Measurements from ENCODE around the gene USH1C.

USH1C gene

DNA sequence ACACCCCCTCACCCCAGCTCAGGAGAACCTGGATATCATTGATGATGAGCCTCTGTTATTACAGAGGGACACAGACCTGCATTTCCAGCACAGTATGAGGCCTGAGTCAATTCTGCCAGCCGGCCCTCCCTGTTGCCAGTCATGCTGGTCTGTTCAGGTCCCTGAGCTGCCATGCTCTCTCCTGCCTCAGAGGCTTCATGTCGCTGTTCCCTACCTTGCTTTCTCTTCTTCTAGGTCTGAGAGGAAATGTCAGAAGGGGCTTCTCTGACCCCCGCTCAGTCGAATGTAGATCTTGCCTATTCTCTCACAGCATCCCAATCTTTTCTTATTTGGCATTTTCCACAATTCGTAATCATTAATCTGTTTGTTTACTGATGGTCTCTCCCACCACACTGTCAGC is 45.7 kb downstream of the USH1C start:
- in situ Hi-C loops (cut with MboI; ENCODE audit: low sequenced_read_pairs, unreplicated experiment), result no loop called here
- TF ChIP-seq, protein P1, sequence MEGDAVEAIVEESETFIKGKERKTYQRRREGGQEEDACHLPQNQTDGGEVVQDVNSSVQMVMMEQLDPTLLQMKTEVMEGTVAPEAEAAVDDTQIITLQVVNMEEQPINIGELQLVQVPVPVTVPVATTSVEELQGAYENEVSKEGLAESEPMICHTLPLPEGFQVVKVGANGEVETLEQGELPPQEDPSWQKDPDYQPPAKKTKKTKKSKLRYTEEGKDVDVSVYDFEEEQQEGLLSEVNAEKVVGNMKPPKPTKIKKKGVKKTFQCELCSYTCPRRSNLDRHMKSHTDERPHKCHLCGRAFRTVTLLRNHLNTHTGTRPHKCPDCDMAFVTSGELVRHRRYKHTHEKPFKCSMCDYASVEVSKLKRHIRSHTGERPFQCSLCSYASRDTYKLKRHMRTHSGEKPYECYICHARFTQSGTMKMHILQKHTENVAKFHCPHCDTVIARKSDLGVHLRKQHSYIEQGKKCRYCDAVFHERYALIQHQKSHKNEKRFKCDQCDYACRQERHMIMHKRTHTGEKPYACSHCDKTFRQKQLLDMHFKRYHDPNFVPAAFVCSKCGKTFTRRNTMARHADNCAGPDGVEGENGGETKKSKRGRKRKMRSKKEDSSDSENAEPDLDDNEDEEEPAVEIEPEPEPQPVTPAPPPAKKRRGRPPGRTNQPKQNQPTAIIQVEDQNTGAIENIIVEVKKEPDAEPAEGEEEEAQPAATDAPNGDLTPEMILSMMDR (IDR thresholded peaks at IDR 0.05; ENCODE audit: borderline replicate concordance, control extremely low read depth, extremely low read depth, insufficient read depth, missing control alignments), result no peak
- no peak for DNase-seq (ENCODE audit: low spot score)

DNA sequence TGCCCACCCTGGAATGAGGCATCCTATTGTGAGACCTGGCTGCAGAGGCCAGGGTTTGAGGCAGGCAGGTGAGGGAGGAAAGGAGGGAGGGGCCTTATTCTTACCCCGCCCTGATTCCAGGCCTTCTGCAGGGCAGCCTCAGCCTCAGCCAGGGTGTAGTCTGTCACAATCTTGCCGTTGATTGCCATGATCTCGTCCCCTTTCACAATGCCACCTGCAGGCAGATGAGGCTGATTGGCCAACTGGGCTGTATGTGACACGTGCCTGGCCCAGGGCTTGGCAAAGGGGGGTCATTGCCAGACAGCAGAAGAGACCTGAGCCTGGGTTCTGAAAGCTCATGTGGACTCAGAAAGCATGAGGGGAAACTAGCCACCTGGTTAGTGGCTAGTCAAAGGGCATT is 46.2 kb downstream of the USH1C start:
- TF ChIP-seq, protein P1 (IDR thresholded peaks at IDR 0.05; ENCODE audit: borderline replicate concordance, control extremely low read depth, extremely low read depth, insufficient read depth, missing control alignments), result no peak
- in situ Hi-C loops (cut with MboI; ENCODE audit: low sequenced_read_pairs, unreplicated experiment), result no loop called here
- DNase-seq (ENCODE audit: low spot score), result no peak

DNA sequence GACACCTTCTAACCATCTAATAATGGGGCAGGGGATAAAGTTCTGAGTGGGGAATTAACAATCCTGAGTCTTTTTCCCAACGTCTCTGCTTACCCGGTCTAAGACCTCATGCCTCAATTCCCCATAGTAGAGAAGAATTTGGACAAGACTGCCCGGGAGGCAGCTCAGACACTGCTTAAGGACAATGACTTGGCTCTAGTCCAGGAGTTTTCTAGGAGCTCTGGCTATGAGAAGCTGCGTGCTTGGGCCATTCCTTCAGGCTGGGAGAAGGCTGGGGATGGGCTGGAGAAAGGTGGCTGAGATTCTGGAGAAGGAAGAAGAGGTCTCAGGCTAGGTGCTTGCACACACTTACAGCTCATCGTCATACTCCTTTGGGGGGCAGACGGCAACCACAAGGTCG is 47.8 kb downstream of the USH1C start:
- TF ChIP-seq, protein P1 (IDR thresholded peaks at IDR 0.05; ENCODE audit: borderline replicate concordance, control extremely low read depth, extremely low read depth, insufficient read depth, missing control alignments), result no peak
- in situ Hi-C loops (cut with MboI; ENCODE audit: low sequenced_read_pairs, unreplicated experiment), result no loop called here

DNA sequence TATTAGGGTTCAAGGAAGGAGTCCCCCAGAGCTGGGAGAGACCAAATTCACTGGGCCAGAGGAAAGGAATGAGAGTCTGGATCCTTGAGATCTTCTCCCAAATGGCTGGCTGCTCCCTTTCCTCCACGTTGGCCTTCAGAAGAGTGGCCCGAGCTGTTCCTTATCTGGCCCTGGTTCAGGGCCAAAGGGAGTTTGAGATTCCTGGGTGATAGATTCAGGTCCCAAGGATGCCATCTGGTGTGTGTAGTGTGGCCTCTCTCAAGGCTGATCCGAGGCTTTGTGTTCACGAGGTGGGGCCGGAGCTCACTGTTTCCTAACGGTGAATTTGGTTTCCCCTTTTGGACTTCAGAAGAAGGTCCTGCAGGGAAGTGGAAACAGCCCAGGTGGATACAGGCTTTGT is 50.2 kb downstream of the USH1C start:
- TF ChIP-seq, protein P1 (IDR thresholded peaks at IDR 0.05; ENCODE audit: borderline replicate concordance, control extremely low read depth, extremely low read depth, insufficient read depth, missing control alignments), result no peak
- DNase-seq (ENCODE audit: low spot score), result no peak
- in situ Hi-C loops (cut with MboI; ENCODE audit: low sequenced_read_pairs, unreplicated experiment), result no loop called here

More for the DNA sequence above, 47.8 kb downstream of the USH1C start:
- no peak for DNase-seq (ENCODE audit: low spot score)

DNA sequence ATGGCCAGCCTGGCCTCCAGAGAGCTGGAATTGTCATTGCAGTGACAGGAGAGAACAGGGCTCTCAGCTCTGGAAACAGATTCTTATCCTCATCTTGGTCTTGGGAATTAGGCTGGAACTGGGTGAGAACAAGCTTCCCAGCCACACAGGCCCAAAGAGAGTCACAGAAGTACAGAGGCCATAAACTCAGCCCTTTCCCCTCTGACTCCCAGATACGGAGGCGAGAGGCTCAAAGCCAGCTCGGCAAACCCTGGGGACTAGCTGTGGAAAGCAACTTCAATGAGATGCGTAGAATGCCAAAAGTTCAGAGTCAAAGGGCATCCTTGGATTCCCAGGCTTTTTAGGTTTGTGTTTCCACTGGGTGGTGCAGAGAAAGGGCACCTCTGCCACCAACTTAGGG is 53.3 kb downstream of the USH1C start:
- in situ Hi-C loops (cut with MboI; ENCODE audit: low sequenced_read_pairs, unreplicated experiment), result no loop called here
- TF ChIP-seq, protein P1 (IDR thresholded peaks at IDR 0.05; ENCODE audit: borderline replicate concordance, control extremely low read depth, extremely low read depth, insufficient read depth, missing control alignments), result no peak
- no peak for DNase-seq (ENCODE audit: low spot score)

DNA sequence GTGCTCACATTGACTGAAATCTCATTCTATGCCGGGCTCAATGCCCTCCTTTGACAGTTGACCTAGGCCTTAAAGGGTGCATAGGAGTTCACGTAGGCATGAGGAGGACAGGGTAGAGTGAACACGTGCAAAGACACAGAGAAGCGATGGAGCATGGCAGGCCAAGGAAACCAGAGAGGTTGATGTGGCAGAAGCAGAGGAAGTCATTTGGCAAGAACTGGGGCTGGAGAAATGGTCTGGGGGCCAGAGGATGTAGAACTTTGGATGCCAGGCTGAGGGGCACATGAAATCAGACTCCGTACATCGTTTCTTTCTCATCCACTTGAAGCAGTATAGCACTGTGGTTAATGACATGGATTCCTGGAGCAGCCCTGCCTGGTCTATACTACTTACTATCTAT is 54.0 kb downstream of the USH1C start:
- TF ChIP-seq, protein P1 (IDR thresholded peaks at IDR 0.05; ENCODE audit: borderline replicate concordance, control extremely low read depth, extremely low read depth, insufficient read depth, missing control alignments), result no peak
- in situ Hi-C loops (cut with MboI; ENCODE audit: low sequenced_read_pairs, unreplicated experiment), result no loop called here

DNA sequence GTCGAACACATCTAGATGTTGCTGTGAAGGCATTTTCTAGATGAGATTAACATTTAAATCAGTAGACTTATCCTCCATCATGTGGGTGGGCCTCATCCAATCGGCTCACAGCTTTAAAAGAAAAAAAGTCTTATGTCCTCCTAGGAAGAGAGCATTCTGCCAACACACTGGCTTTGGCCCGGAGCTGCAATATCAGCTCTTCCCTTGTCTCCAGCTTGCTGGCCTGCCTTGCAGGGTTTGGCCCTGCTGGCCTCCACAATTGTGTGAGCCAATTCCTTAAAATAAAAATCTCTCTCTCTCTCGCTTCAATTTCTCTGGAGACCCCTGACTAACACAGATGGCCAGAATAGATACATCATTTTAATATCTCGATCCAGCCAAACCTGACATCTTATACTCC is 54.5 kb downstream of the USH1C start:
- TF ChIP-seq, protein P1 (IDR thresholded peaks at IDR 0.05; ENCODE audit: borderline replicate concordance, control extremely low read depth, extremely low read depth, insufficient read depth, missing control alignments), result no peak
- no peak for DNase-seq (ENCODE audit: low spot score)
- in situ Hi-C loops (cut with MboI; ENCODE audit: low sequenced_read_pairs, unreplicated experiment), result no loop called here

More for the DNA sequence above, 54.0 kb downstream of the USH1C start:
- DNase-seq (ENCODE audit: low spot score), result no peak
